Kasumi-1 (cell line): ENCODE measurements around the gene GFAP.

ENCODE experiments used
- DNase-seq, 2 experiments: peaks; one replicate each; lab custom pipeline; 2025; lab: John Stamatoyannopoulos, UW

Gene GFAP

DNA sequence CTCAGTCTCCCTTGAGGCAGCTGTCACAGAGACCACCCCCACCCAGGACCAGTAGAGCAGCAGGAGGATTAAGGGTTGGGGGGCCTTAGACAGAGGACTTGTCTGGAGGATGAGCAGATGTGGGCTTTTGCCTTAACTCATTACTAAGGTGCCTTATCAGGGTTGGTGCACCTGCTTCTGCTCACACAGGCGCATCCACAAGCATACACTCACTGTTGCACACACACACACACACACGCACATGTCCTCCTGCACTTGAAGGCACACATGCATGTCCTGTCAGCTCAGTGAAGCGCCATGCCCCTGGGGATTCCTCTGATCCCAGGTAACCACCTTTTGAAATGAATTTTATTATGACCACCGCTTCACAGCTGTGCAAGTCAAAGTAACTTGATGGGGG lies 1.2 kb downstream of the GFAP start:
- DNase-seq: no peak

DNA sequence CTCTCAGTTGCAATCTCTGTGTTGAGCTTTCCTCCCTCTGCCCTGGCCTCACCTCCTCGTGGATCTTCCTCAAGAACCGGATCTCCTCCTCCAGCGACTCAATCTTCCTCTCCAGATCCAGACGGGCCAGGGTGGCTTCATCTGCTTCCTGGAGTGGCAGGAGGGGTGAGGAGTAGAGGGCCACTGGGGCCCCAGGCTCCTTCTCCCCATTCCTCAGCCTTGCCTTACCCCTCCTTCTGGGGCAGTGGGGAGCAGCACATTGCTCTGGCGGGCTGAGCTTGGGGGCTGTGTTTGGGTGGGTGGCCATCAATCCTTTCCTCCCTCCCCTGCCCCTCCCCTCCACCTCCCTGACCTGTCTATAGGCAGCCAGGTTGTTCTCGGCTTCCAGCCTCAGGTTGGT lies 1.6 kb downstream of the GFAP start:
- no peak for DNase-seq

GRCh38 chr17:44912763-44913544 lies 2.3 kb downstream of the GFAP start:
- DNase-seq: no peak

DNA sequence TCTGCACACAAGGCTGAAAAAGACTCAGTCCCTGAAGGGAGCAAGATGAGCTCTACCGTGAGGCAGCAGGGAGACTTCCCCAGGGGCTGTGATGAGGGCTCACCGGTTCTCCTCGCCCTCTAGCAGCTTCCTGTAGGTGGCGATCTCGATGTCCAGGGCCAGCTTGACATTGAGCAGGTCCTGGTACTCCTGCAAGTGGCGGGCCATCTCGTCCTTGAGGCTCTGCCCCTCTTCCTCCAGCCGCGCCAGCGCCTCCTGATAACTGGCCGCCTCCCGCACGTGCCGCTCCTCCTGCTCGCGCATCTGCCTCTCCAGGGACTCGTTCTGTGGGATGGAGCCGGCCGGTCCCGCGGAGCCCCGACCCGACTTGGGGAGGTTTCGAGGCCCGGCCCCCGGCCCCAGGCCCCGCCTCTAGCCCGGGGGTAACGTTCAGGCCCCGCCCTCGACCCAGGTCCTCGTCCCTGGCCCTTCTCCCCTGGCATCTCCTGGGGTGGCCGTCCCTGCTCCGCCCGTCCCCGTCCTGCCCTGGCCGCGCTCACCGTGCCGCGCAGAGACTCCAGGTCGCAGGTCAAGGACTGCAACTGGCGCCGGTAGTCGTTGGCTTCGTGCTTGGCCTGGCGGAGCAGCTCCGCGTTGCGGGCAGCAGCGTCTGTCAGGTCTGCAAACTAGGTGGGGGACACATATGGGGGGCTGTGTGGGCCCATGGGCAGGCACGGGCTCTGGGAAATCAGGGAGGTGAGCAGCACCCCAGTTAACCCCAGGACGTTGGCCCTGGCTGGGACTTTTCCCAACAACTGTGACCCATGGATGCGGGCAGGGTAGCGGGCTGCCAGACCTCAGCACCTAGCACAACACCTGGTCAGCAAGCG lies 3.9 kb downstream of the GFAP start:
- peak in 1 of 2 experiments; percentile 38 for DNase-seq

DNA sequence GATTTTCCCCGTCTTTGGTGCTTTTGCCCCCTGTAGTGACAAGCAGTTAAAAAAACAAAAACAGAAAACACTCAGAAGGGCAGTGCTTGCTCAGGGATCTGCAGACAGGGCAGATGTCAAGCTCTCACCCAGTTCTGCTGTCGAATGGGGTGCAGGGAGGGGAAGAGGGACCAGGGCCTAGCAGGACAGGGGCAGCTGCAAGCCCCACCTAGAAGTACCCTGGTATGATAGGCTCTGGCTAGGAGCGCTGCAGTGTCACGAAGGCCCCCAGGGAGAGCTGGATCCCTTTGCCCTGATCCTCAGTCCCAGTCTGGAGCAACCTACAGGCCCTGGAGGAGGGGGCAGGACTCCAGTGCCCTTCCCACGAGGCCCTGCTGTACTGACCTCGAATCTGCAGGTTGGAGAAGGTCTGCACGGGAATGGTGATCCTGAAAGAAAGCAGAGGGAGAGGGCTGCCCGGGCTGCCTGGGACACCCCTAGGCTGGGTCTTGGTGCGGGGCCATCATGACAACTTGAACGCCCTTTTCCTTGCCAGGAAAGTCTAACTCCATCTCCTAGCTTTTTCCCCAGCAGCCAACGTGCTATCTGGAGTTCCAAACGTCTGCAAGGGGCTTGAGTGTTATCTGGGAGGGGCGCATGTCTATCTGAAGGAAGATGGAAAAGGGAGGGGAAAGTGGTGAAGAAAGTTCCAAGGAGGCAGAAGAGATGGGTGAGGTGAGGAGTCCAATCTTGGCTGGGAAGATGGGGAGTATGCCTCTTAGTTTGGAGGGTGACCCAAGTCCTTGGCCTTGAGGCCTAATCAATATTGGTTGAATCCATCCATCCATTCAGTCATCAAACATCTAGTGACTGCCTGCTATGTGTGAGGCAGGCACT lies 4.8 kb downstream of the GFAP start:
- DNase-seq: no peak

GRCh38 chr17:44909681-44910144 lies 5.6 kb downstream of the GFAP start:
- DNase-seq: no peak

- no peak for DNase-seq
Observed at GRCh38 chr17:44908761-44909326, 6.5 kb downstream of the GFAP start.

- no peak for DNase-seq
Observed at GRCh38 chr17:44907729-44908470, 7.4 kb downstream of the GFAP start.

DNA sequence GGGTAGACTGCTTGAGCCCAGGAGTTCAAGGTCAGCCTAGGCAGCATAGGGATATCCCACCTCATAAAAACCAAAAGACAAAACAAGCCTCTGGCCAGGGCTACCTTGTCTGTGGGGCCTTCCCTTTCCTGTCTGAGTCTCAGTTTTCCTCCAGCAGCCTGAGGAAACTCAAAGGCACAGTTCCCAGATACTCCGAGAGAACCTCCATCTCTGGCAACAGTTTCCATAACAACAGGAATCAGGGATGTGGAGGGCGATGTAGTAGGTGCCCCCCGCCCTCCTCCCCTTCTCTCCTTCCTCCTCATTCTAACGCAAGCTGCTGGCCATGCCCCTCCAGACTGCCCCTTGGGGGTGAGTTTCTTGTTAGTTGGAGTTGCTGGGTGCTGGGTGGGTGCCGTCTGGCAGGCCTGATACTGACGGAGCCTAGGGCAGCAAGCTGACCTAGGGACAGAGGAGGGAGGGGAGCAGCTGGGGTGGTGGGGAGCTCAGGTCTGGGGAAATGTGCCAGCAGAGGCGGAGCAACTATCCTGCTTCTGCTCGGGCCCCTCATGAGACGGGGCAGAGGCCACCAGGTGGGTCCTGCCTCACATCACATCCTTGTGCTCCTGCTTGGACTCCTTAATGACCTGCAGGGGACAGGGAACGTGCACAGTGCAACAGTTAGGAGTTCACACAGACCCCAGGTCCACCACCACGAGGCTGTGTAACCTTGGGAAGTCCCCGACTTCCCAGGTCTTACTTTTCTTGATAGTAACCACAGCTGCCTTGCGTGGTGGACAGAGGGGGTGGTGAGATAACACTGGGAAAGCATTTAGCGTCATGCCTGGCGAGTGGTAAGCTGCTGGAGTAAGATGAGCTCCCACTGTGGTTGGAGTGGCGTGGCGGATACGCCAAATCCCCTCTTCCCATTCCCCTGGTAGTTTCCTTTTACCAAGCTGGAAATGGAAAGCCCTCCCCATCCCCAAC lies 8.3 kb downstream of the GFAP start:
- no peak for DNase-seq

- peak; percentile 10 to 32 for DNase-seq
Observed at GRCh38 chr17:44906010-44906646, 9.2 kb downstream of the GFAP start.

- no peak for DNase-seq
Observed at GRCh38 chr17:44905006-44906000, 10.0 kb downstream of the GFAP start.

DNA sequence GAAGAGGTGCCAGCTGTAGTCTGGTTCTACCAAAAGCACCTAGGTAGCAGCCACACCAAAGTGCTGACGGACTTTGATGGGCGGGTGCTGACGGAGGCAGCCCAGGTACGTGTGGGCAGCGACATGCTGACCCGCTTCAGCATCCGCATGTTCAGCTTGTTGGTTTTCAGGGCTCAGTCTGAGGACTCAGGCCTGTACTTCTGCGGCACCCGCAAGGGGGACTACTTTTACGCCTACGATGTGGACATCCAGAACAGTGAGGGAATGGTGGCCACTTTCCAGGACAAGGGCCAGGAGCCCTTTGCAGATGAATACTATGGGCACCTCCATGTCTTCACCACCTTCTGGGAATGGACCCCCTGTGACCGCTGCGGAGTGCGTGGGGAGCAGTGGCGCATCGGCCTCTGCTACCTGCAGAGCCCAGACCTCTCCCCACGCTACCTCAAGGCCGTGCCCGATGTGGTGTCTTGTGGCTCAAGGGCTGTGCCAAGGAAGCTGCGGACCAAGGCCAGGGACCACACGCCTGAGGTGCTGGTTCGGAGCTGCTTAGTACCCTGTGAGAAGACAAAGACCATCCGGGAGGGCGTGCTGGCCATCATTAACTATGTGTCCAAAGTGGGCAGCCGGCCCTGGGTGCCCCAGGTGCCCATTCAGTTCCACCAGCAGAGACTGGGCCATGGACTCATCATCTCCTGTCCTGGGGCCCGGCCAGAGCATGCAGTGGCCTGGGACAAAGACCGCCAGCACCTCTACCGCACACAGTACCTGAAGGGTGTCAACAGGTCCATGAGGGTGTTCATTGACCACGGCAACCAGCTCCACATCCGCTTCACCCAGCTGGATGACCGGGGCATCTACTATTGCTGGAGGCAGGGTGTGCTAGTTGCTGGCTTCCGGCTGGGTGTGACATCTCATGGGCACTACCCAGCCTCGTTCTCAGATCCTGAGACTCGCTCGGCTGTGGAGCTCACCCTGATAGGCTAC lies 11.0 kb downstream of the GFAP start:
- DNase-seq: no peak

- no peak for DNase-seq
Observed at GRCh38 chr17:44903012-44903685, 12.2 kb downstream of the GFAP start.

DNA sequence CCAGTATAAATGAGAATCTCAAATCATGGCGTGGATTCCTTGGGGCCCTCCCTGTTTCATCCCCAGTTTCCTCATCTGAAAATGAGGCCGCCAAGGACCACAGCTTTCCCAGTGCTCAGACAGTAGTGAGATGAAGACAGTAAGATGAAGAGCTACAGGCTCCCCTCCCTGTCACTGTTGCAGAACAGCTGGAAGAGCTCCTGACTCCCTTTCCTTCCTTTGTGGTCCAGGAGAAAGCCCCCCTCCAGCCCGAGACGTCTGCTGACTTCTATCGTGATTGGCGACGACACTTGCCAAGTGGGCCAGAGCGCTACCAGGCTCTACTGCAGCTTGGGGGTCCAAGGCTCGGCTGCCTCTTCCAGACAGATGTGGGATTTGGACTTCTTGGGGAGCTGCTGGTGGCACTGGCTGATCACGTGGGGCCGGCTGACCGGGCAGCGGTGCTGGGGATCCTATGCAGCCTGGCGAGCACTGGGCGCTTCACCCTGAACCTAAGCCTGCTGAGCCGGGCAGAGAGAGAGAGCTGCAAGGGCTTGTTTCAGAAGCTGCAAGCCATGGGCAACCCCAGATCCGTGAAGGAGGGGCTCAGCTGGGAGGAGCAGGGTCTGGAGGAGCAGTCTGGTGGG lies 13.1 kb downstream of the GFAP start:
- DNase-seq: no peak

- DNase-seq: no peak
Observed at GRCh38 chr17:44901411-44901921, 13.8 kb downstream of the GFAP start.

DNA sequence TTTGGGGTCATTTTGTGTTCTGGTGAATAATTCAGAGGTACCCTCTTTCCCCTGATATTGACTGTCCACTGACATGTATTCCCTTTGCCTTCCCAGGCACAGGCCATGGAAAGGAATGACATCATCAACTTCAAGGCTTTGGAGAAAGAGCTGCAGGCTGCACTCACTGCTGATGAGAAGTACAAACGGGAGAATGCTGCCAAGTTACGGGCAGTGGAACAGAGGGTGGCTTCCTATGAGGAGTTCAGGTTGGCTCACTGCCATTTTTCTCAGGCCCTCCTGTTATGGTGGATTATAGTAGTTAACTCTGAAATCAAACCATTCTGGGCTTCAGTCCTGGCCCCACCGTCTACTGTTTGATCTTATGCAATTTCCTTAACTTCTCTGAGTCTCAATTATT lies 14.4 kb downstream of the GFAP start:
- no peak for DNase-seq
